Measurements from ENCODE around the gene RABGAP1L.

RABGAP1L gene

DNA sequence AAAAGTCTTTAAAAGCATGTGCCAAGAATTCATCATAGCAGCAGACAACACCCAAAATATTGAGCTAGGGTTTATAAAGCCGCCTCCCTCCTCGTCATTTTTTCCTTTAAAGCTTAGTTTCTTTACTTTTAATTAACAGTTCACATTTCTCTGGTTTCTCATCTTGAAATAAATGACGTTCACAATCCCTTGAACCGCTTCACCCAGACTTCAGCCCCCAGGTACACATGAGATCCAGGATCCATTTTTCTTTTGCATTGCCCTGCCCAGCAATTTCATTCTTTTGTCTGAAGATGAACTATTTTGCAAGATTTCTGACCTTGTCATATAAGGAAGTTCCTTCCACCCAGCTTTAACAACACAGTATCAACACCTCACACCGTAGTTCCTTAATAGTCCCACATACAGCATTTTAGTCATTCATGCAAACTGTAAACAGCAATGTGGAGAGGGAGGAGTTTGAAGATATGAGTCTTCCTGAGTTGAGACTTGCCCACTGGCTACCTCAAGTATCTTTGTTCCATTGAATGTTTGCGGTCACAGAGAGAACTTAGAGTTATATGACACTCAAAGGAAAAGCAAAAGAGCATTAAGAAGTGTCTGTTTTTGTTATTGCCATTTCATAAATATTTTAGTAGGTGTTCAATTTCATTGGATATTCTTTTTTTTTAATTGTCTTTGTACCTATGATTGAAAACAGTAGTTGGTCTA is 805.1 kb downstream of the RABGAP1L start:
- POLR2A ChIA-PET: no interaction called here
- CTCF ChIA-PET: interaction anchor here (0.8 to 1.9 kb wide), 3 partner anchors 14 to 90 kb away, joined by 3 to 5 read pairs (median 3); no protein-coding TSS in a partner anchor

DNA sequence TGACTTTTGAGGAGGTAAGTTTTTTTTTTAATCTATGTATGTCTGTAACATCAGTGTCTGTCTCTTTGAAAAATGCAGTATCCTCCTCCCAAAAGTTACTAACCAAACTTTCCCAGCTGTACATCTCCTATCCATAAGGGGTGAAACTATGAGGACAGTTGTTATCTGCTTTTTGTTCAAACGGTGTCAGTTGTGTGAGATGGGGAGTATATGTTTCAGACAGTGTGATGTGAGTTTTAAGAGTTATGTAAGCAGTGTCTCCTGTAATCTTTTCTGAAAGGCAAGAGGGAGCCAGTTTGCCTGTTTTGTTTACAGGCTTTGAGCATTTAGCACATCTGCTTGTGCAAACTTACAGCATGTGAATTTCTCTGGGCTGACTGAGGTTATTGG is 805.6 kb downstream of the RABGAP1L start:
- CTCF ChIA-PET: interaction anchor here (0.9 to 3.8 kb wide), 7 partner anchors 8 to 172 kb away, joined by 3 to 20 read pairs (median 4); no protein-coding TSS in a partner anchor
- POLR2A ChIA-PET: no interaction called here

More for the DNA sequence above, 805.1 kb downstream of the RABGAP1L start:
- DNase-seq (ENCODE audit: extremely low spot score): no peak
- TF ChIP-seq CTCF (IDR thresholded peaks at IDR 0.05; ENCODE audit: control extremely low read depth, extremely low read depth, low read depth, missing control alignments): no peak

DNA sequence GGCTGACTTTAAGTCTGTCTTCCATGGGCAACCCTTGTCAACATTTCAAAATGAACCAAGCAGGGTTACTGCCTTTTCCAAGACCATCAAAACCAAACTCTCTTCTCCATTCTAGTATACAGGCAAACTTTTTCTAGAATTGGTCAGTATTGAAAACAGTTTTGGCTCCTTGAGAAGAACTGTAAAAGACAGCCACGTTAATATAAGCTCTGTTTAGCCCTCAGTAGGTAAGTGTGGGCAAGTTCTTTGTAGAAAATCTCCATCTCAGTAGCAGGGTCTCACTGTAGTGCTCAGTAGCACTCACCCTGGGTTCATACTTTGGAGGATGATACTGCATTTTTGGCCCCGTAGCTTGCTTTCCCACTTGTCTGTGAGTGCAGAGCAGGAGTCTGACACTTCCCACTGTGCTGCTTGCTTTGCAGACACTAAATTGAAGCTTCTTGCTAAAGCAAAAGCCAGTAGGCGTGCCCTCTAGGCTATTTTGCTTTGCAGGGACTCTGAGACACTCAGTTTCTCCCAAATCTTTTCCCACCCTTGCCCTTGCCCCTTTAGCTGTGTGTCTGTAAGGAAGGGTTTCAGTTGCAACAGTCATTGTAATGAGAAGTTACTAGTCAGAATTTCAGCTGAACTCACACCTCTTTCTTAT is 806.2 kb downstream of the RABGAP1L start:
- ChIA-PET POLR2A (no interaction called here), CTCF (interaction anchor here (0.9 to 3.8 kb wide), 7 partner anchors 9 to 173 kb away, joined by 3 to 20 read pairs (median 4); no protein-coding TSS in a partner anchor)
- DNase-seq (ENCODE audit: extremely low spot score): no peak

More for the DNA sequence above, 805.6 kb downstream of the RABGAP1L start:
- DNase-seq (ENCODE audit: extremely low spot score): no peak
- TF ChIP-seq CTCF (IDR thresholded peaks at IDR 0.05; ENCODE audit: control extremely low read depth, extremely low read depth, low read depth, missing control alignments): no peak

DNA sequence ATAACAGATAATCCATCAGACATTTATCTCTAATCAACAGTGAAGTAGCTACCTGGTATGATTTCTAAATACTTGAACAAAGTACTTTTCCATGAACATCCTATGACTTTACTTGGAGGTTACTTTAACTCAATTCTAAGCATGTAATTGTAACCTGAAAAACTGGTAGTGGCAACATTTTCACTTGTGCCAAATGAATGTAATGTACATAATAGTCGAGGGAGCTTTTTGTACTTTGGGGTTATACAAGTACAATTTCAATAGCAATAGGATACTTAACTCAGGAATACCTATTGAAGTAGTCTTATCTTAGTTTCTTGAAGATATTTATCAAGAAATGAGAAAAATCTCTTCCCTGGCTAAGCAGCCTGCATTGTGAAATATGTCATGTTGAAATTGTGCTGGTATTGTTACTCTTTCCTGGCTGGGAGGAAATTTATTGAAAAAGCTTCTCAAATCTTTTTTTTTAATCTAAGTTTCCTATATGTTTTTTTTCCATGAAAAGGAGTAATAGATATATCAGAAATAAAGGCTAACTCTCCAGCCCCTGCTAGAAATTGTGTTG is 806.8 kb downstream of the RABGAP1L start:
- DNase-seq (ENCODE audit: extremely low spot score): no peak
- ChIA-PET POLR2A (no interaction called here), CTCF (interaction anchor here (0.9 to 3.8 kb wide), 8 partner anchors 10 to 173 kb away, joined by 3 to 20 read pairs (median 4); no protein-coding TSS in a partner anchor)
- no peak for TF ChIP-seq CTCF (IDR thresholded peaks at IDR 0.05; ENCODE audit: control extremely low read depth, extremely low read depth, low read depth, missing control alignments)

More for the DNA sequence above, 806.2 kb downstream of the RABGAP1L start:
- TF ChIP-seq CTCF (IDR thresholded peaks at IDR 0.05; ENCODE audit: control extremely low read depth, extremely low read depth, low read depth, missing control alignments): no peak

GRCh38 chr1:174967845-174968705 is 808.8 kb downstream of the RABGAP1L start:
- no peak for TF ChIP-seq CTCF (IDR thresholded peaks at IDR 0.05; ENCODE audit: control extremely low read depth, extremely low read depth, low read depth, missing control alignments)
- ChIA-PET POLR2A (interaction anchor here (0.7 to 1.0 kb wide), 2 partner anchors 159 to 168 kb away, joined by 4 read pairs; no protein-coding TSS in a partner anchor), CTCF (interaction anchor here (0.8 to 3.8 kb wide), 4 partner anchors 10 to 21 kb away, joined by 3 to 20 read pairs (median 3); no protein-coding TSS in a partner anchor)
- DNase-seq (ENCODE audit: extremely low spot score): no peak
